ENCODE data around the gene MRPS12.
A peak's percentile ranks its signal among the peaks of the same experiment; 100 is the strongest.
"Not testable (repeated sequence)": the region's sequence is repeated elsewhere in the genome, so short reads cannot be mapped to it uniquely, and the experiment has no call there.

Gene MRPS12

GRCh38 chr19:38932425-38933179 is 1.9 kb downstream of the MRPS12 start:
- DNase-seq (ENCODE audit: low spot score), result no peak
- H3K27me3 ChIP-seq (ENCODE audit: insufficient read depth, poor library complexity, severe bottlenecking), result no peaks in the 10 kb centered on the region
- ATAC-seq (ENCODE audit: low read depth), result no peak
- no peak overlapping the region for H3K27ac ChIP-seq (ENCODE audit: poor library complexity, severe bottlenecking)
- H3K36me3 ChIP-seq (ENCODE audit: low read depth), result peaks cover 31% of the 10 kb centered on the region
- no peak overlapping the region for H3K4me3 ChIP-seq (ENCODE audit: severe bottlenecking)
- peak; percentile 39 for TF ChIP-seq CTCF (IDR thresholded peaks at IDR 0.05; ENCODE audit: poor library complexity, severe bottlenecking)
- H3K4me1 ChIP-seq (ENCODE audit: insufficient read depth, poor library complexity, severe bottlenecking), result no peaks in the 10 kb centered on the region
- no peaks in the 10 kb centered on the region for H3K9me3 ChIP-seq (ENCODE audit: severe bottlenecking)

GRCh38 chr19:38933544-38933943 is 2.8 kb downstream of the MRPS12 start:
- Histone ChIP-seq H3K9me3 (ENCODE audit: severe bottlenecking) (no peaks in the 10 kb centered on the region), H3K36me3 (ENCODE audit: low read depth) (peaks cover 24% of the 10 kb centered on the region), H3K27me3 (ENCODE audit: insufficient read depth, poor library complexity, severe bottlenecking) (no peaks in the 10 kb centered on the region), H3K4me3 (ENCODE audit: severe bottlenecking) (no peak overlapping the region), H3K27ac (ENCODE audit: poor library complexity, severe bottlenecking) (no peak overlapping the region), H3K4me1 (ENCODE audit: insufficient read depth, poor library complexity, severe bottlenecking) (no peaks in the 10 kb centered on the region)
- DNase-seq (ENCODE audit: low spot score) (no peak), ATAC-seq (ENCODE audit: low read depth) (no peak)
- no peak for TF ChIP-seq CTCF (IDR thresholded peaks at IDR 0.05; ENCODE audit: poor library complexity, severe bottlenecking)

GRCh38 chr19:38939957-38940356 is 9.2 kb downstream of the MRPS12 start:
- no peaks in the 10 kb centered on the region for H3K27me3 ChIP-seq (ENCODE audit: insufficient read depth, poor library complexity, severe bottlenecking)
- H3K27ac ChIP-seq (ENCODE audit: poor library complexity, severe bottlenecking), result no peak overlapping the region
- ATAC-seq (ENCODE audit: low read depth) (no peak), DNase-seq (ENCODE audit: low spot score) (no peak)
- TF ChIP-seq CTCF (IDR thresholded peaks at IDR 0.05; ENCODE audit: poor library complexity, severe bottlenecking), result no peak
- no peak overlapping the region for H3K4me3 ChIP-seq (ENCODE audit: severe bottlenecking)
- H3K36me3 ChIP-seq (ENCODE audit: low read depth), result no peaks in the 10 kb centered on the region
- no peaks in the 10 kb centered on the region for H3K4me1 ChIP-seq (ENCODE audit: insufficient read depth, poor library complexity, severe bottlenecking)
- no peaks in the 10 kb centered on the region for H3K9me3 ChIP-seq (ENCODE audit: severe bottlenecking)

- not testable (repeated sequence) for DNase-seq (ENCODE audit: low spot score); H3K9me3 ChIP-seq (ENCODE audit: severe bottlenecking); ATAC-seq (ENCODE audit: low read depth); H3K4me3 ChIP-seq (ENCODE audit: severe bottlenecking); H3K36me3 ChIP-seq (ENCODE audit: low read depth); H3K27ac ChIP-seq (ENCODE audit: poor library complexity, severe bottlenecking); H3K4me1 ChIP-seq (ENCODE audit: insufficient read depth, poor library complexity, severe bottlenecking); H3K27me3 ChIP-seq (ENCODE audit: insufficient read depth, poor library complexity, severe bottlenecking)
Measured at GRCh38 chr19:38941466-38941865, 10.7 kb downstream of the MRPS12 start.

- Histone ChIP-seq H3K9me3 (ENCODE audit: severe bottlenecking) (no peaks in the 10 kb centered on the region), H3K36me3 (ENCODE audit: low read depth) (no peaks in the 10 kb centered on the region), H3K27me3 (ENCODE audit: insufficient read depth, poor library complexity, severe bottlenecking) (no peaks in the 10 kb centered on the region), H3K4me3 (ENCODE audit: severe bottlenecking) (no peak overlapping the region), H3K4me1 (ENCODE audit: insufficient read depth, poor library complexity, severe bottlenecking) (no peaks in the 10 kb centered on the region), H3K27ac (ENCODE audit: poor library complexity, severe bottlenecking) (no peak overlapping the region)
- ATAC-seq (ENCODE audit: low read depth), result no peak
- no peak for DNase-seq (ENCODE audit: low spot score)
- TF ChIP-seq CTCF (IDR thresholded peaks at IDR 0.05; ENCODE audit: poor library complexity, severe bottlenecking), result no peak
Measured at GRCh38 chr19:38941979-38942378, 11.2 kb downstream of the MRPS12 start.
